HG02970 (cell line): ENCODE measurements around the gene CIC.
A peak's percentile ranks its signal among the peaks of the same experiment; 100 is the strongest.

Experiments
- ATAC-seq: cut with Tn5 transposase; IDR thresholded peaks from one replicate; pipeline ENCODE4 v1.9.1; 2021; ENCODE audit warnings: mild to moderate bottlenecking, moderate library complexity, moderate number of reproducible peaks; ENCODE audit not compliant: unreplicated experiment, low FRiP score

The CIC gene

GRCh38 chr19:42274065-42274682, 5.1 kb downstream of the CIC start:
- ATAC-seq: no peak

- no peak for ATAC-seq
These were observed 6.1 kb downstream of the CIC start for GRCh38 chr19:42275103-42275502.

- no peak for ATAC-seq
These were observed 6.5 kb downstream of the CIC start for GRCh38 chr19:42275517-42275916.

GRCh38 chr19:42276284-42276683, 7.2 kb downstream of the CIC start:
- ATAC-seq: no peak

DNA sequence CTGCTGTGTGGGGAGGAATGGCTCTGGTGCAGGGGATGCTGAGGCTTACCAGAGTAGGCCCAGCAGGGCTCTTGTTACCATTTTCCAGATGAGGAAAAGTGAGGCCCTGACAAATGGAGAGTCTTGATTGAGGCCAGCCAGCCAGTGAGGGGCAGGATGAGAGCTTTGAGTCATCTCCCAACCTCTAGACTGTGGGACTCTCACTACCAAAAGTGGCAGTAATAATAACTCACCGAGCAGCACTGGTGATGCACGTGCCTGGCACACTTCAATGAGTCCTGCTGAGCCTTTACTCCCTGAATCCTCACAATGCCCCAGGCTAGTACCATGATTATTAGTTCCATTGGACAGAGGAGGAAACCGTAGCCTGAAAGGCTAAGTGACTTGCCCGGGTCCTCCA, 7.8 kb downstream of the CIC start:
- ATAC-seq: no peak

DNA sequence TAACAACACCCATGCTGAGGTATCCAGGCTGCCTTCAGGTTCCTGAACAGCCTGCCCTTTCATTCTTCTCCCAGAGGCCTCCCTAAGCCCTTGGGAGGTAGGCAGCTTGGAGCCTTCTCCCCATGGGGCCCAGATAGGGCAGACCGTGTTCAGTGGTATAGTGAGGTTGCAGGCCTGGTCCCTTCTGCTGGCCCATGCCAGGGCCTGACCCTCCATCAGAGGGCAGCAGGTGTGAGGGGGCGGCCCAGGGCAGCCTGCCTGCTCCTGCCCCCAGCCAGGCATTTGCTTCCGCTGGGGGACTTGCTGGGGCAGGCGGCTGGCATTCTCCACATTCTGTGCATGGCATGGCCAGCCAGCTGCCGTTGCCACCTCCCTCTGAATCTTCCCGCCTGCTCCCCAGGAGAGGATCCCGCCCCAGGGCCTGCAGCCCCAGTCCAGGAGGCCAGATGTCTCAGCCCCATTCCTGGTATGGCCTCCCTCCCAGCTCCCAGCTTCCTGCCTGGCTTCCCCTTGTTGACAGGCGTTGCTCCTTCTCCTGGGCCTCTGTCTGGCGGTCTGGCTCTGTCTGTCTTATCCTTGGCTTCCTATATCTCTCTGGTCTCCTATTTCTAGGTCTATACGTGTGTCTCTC, 8.9 kb downstream of the CIC start:
- no peak for ATAC-seq

GRCh38 chr19:42278452-42279154, 9.6 kb downstream of the CIC start:
- no peak for ATAC-seq

DNA sequence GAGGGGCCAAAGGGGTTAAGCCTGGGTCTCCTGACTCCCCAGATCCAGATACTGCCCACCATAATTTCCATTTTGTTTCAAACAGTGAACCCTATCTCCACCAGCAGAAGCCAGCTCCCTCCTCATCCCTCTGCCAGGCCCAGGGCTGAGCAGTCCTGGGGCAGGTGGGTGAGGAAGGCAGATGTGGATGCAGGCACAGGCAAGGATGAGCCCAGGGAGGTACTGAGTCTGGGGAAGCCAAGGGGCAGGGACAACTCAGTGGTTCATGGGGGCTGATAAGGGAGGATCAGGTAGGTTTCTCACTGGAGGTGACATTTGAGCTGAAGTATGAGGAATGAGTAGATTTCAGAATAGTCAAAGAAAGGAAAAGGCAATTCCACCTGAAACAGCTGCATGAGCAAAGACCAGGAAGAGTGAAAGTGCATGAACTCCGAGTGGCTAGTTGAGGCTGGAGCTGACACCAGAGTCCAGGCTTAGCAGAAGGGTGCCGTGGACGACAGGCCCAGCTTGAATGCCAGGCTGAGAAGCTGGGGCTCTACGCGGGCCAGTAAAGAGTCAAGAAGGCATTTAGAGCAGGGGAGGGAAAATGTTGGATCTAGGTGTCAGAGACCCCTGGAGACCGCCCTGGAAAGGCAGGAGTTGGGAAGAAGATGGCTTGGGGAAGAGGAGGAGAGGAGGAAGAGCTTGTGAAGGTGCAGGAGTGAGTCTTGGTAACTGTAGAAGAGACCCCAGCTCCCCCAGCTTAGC, 10.3 kb downstream of the CIC start:
- ATAC-seq: no peak

DNA sequence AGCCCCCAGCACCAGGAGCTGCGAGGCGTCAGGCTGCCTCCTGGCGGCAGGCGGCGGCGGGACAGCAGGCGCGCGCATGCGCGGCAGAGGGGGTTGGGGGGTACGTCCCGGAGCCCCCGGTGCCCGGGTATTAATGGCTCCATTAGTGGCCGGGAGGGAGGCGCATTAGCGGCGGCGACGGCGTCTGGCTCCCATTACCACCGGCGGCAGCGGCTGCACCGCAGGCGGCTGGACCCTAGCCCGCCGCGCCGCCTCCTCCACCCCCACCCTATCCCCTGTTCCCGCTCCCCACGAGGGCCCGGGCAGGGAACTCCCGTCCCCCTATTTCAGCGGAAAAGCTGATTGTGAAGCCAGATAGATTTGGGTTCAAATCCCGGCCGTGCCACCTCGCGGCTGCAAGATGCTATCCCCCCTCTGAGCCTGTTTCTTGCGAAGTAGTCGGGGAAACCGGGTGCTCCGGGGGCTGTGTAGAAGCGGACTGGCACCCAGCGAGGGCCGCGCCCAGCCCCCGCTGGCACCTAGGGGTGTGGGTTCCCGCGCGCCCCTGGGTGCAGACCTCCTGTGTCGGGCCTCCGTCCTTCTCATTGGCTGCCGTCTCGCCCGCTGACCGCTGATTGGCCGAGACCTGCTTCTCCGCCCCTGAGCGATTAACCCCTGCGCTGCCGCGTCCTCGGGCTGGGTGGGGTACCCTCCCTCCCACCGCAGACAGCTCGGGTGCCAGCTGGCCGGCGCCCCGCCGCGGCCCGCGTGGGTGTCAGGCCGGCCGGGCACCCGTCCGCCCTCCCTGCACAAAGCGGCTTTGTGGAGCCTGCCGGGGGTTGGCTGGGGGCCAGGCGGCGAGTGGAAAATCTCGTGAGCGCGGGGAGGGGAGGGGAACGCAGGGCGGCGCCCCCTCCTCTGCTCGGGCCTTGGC, 11.1 kb downstream of the CIC start:
- peak; percentile 22 for ATAC-seq

GRCh38 chr19:42280815-42281145, 11.7 kb downstream of the CIC start:
- ATAC-seq: no peak

GRCh38 chr19:42281146-42281826, 12.2 kb downstream of the CIC start:
- no peak for ATAC-seq

- ATAC-seq: no peak
These were observed 13.0 kb downstream of the CIC start for GRCh38 chr19:42281827-42282762.

GRCh38 chr19:42282819-42283187, 13.8 kb downstream of the CIC start:
- no peak for ATAC-seq

- ATAC-seq: peak; percentile 40
These were observed 14.4 kb downstream of the CIC start for GRCh38 chr19:42283188-42284065.

GRCh38 chr19:42284066-42284501, 15.0 kb downstream of the CIC start:
- peak; percentile 41 for ATAC-seq

- peak; percentile 1 for ATAC-seq
These were observed 15.7 kb downstream of the CIC start for GRCh38 chr19:42284591-42285341.

- ATAC-seq: no peak
These were observed 16.5 kb downstream of the CIC start for GRCh38 chr19:42285541-42285941.
